Measurements from ENCODE around the gene SYT17.

The SYT17 gene

GRCh38 chr16:19215705-19216104 is 47.7 kb downstream of the SYT17 start:
- DNase-seq (ENCODE audit: low read depth in 2 of 2), result no peak

- no peak for DNase-seq (ENCODE audit: low read depth in 2 of 2)
These were observed 50.5 kb downstream of the SYT17 start for GRCh38 chr16:19218581-19218980.

- DNase-seq (ENCODE audit: low read depth in 2 of 2), result no peak
These were observed 51.8 kb downstream of the SYT17 start for GRCh38 chr16:19219836-19220235.

- no peak for DNase-seq (ENCODE audit: low read depth in 2 of 2)
These were observed 55.5 kb downstream of the SYT17 start for GRCh38 chr16:19223235-19224170.

- DNase-seq (ENCODE audit: low read depth in 2 of 2), result no peak
These were observed 57.6 kb downstream of the SYT17 start for GRCh38 chr16:19225651-19226050.

- no peak for DNase-seq (ENCODE audit: low read depth in 2 of 2)
These were observed 59.6 kb downstream of the SYT17 start for GRCh38 chr16:19227643-19228042.

GRCh38 chr16:19228052-19228451 is 60.0 kb downstream of the SYT17 start:
- DNase-seq (ENCODE audit: low read depth in 2 of 2), result no peak

- DNase-seq (ENCODE audit: low read depth in 2 of 2), result no peak
These were observed 60.5 kb downstream of the SYT17 start for GRCh38 chr16:19228575-19228974.

GRCh38 chr16:19230575-19230974 is 62.5 kb downstream of the SYT17 start:
- no peak for DNase-seq (ENCODE audit: low read depth in 2 of 2)

- DNase-seq (ENCODE audit: low read depth in 2 of 2), result no peak
These were observed 63.8 kb downstream of the SYT17 start for GRCh38 chr16:19231881-19232280.

GRCh38 chr16:19232988-19233387 is 64.9 kb downstream of the SYT17 start:
- no peak for DNase-seq (ENCODE audit: low read depth in 2 of 2)

GRCh38 chr16:19235478-19235877 is 67.4 kb downstream of the SYT17 start:
- DNase-seq (ENCODE audit: low read depth in 2 of 2), result no peak

- DNase-seq (ENCODE audit: low read depth in 2 of 2), result no peak
These were observed 67.8 kb downstream of the SYT17 start for GRCh38 chr16:19235886-19236285.

- DNase-seq (ENCODE audit: low read depth in 2 of 2), result no peak
These were observed 68.6 kb downstream of the SYT17 start for GRCh38 chr16:19236561-19237209.

- DNase-seq (ENCODE audit: low read depth in 2 of 2), result no peak
These were observed 70.4 kb downstream of the SYT17 start for GRCh38 chr16:19238406-19238805.

GRCh38 chr16:19239511-19240155 is 71.6 kb downstream of the SYT17 start:
- no peak for DNase-seq (ENCODE audit: low read depth in 2 of 2)

- DNase-seq (ENCODE audit: low read depth in 2 of 2), result no peak
These were observed 72.5 kb downstream of the SYT17 start for GRCh38 chr16:19240494-19240893.

GRCh38 chr16:19241512-19241911 is 73.5 kb downstream of the SYT17 start:
- no peak for DNase-seq (ENCODE audit: low read depth in 2 of 2)

GRCh38 chr16:19242186-19242585 is 74.1 kb downstream of the SYT17 start:
- no peak for DNase-seq (ENCODE audit: low read depth in 2 of 2)

GRCh38 chr16:19242987-19243575 is 75.0 kb downstream of the SYT17 start:
- DNase-seq (ENCODE audit: low read depth in 2 of 2), result no peak

GRCh38 chr16:19245326-19245925 is 77.4 kb downstream of the SYT17 start:
- DNase-seq (ENCODE audit: low read depth in 2 of 2), result no peak

- no peak for DNase-seq (ENCODE audit: low read depth in 2 of 2)
These were observed 84.9 kb downstream of the SYT17 start for GRCh38 chr16:19252904-19253303.

Data from stimulated activated CD8-positive, alpha-beta memory T cell treated with anti-CD3 and anti-CD28 coated beads, Interleukin-7, amount 100 ng/mL, for 4 hours (primary cell).